Stimulated activated CD8-positive, alpha-beta memory T cell treated with anti-CD3 and anti-CD28 coated beads, Interleukin-12 subunit alpha, Interleukin-12 subunit beta, amount 100 ng/mL, for 24 hours (primary cell): Measurements from ENCODE around the gene ZNF41.
"Not testable (repeated sequence)": the region's sequence is repeated elsewhere in the genome, so short reads cannot be mapped to it uniquely, and the experiment has no call there.

Experiments used
- DNase-seq: peaks from one replicate; pipeline ENCODE4 v3.0.0-alpha.2; 2020; ENCODE audit errors: extremely low read depth

Gene ZNF41

GRCh38 chrX:47482512-47483305 lies at the start of gene ZNF41:
Gene ZNF41, minus strand, starts transcription at chrX:47483222. Its CDS starts 15,741 bp downstream, at chrX:47467481.
- peak; percentile 43 for DNase-seq

GRCh38 chrX:47530049-47530448 lies 47.0 kb upstream of the ZNF41 start:
- DNase-seq, result no peak

GRCh38 chrX:47529548-47529947 lies 46.5 kb upstream of the ZNF41 start:
- DNase-seq, result no peak

GRCh38 chrX:47523713-47524166 lies 40.7 kb upstream of the ZNF41 start:
- DNase-seq, result no peak

GRCh38 chrX:47523297-47523696 lies 40.3 kb upstream of the ZNF41 start:
- peak; percentile 26 for DNase-seq

GRCh38 chrX:47518144-47518543 lies 35.1 kb upstream of the ZNF41 start:
- DNase-seq, result no peak

GRCh38 chrX:47515941-47516665 lies 33.1 kb upstream of the ZNF41 start:
- no peak for DNase-seq

GRCh38 chrX:47514533-47515235 lies 31.7 kb upstream of the ZNF41 start:
- no peak for DNase-seq

- DNase-seq, result not testable (repeated sequence)
Measured at GRCh38 chrX:47513034-47513965, 30.3 kb upstream of the ZNF41 start.

- not testable (repeated sequence) for DNase-seq
Measured at GRCh38 chrX:47512383-47512782, 29.4 kb upstream of the ZNF41 start.

- DNase-seq, result no peak
Measured at GRCh38 chrX:47507153-47507867, 24.3 kb upstream of the ZNF41 start.

GRCh38 chrX:47503151-47503550 lies 20.1 kb upstream of the ZNF41 start:
- no peak for DNase-seq

- no peak for DNase-seq
Measured at GRCh38 chrX:47502316-47503125, 19.5 kb upstream of the ZNF41 start.

GRCh38 chrX:47501226-47502074 lies 18.4 kb upstream of the ZNF41 start:
- DNase-seq, result no peak

- DNase-seq, result no peak
Measured at GRCh38 chrX:47500554-47500953, 17.5 kb upstream of the ZNF41 start.

- no peak for DNase-seq
Measured at GRCh38 chrX:47499293-47499692, 16.3 kb upstream of the ZNF41 start.

GRCh38 chrX:47498411-47498810 lies 15.4 kb upstream of the ZNF41 start:
- DNase-seq, result no peak

- no peak for DNase-seq
Measured at GRCh38 chrX:47497271-47497888, 14.4 kb upstream of the ZNF41 start.
